GM21447 (cell line): ENCODE measurements around the gene FUOM.
"Not testable (repeated sequence)": the region's sequence is repeated elsewhere in the genome, so short reads cannot be mapped to it uniquely, and the experiment has no call there.

ENCODE experiments used
- ATAC-seq: cut with Tn5 transposase; IDR thresholded peaks from one replicate; pipeline ENCODE4 v1.9.1; 2021; ENCODE audit not compliant: unreplicated experiment

FUOM gene

DNA sequence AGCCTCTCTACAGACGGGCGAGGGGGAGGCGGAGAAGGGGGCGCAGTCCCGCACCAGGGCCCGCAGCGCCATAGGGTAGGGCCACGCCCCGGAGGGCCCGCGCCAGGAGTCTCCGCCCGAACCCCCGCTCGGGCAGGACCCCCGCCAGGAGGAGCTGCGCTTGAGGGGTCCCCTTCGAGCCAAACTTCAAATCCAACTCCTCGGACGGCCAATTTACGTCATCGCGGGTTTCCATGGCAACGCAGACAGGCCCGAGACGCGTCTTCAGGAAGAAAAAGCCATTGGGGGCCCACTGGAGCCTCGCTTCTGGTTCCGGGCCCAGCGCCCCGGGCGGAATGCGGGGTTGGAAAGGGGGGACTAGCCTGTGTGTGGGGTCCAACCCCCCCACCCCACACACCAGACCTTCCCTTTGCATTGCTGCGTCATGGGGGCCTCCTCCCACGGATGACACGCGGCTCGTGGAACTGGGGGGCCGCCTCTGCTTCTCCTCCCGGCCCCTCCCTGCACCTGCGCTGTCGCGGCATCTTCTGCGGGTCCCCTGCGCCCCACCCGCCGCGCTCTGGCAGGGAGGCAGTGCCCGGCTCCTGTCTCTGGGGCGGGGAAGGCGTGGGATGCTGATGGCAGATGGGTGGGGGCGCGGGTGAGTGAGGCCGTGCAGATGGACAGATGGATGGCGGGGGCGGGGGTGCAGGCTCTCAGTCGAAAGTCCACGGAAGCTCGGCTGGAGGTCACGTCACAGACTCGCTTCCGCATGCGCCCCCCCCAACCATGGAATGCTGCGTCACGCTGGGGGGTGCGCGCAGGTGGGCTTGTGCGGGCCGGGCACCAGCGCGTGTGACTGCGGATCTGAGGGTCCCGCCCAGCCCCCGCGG is 22.3 kb downstream of the FUOM start:
- peak; percentile 52 for ATAC-seq

GRCh38 chr10:133334503-133335245 is 23.1 kb downstream of the FUOM start:
- no peak for ATAC-seq

GRCh38 chr10:133332936-133333699 is 24.7 kb downstream of the FUOM start:
- ATAC-seq = no peak

DNA sequence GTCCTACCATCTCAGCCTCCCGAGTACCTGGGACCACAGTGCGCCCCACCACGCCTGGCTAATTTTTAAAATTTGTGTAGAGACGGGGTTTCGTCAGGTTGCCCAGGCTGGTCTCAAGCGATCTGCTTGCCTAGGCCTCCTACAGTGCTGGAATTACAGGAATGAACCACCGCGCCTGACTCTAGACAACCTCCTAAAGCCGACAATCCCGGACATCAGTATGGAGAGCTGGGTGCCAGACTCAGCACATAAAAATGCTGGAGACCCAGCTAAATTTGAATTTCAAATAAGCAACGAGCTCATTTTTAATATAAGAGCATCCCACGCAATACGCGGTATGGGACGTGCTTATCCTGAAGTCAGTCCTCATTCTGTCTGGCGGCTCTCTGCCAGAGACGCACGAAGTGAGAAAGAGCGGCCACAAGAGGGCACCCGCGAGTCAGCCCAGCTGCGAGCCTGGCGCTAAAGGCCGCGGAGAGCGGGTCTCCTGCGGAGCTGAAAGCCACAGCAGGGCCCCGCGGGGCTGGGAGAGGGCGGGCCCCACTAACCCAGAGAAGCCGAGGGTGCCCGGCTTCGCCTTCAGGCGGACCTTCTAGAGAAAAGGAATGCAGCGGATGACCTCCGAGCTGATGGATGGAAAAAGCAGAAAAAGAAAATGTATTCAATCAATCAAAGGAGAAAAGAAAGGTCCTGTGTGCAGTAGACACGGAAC is 28.2 kb downstream of the FUOM start:
- ATAC-seq = peak; percentile 92

DNA sequence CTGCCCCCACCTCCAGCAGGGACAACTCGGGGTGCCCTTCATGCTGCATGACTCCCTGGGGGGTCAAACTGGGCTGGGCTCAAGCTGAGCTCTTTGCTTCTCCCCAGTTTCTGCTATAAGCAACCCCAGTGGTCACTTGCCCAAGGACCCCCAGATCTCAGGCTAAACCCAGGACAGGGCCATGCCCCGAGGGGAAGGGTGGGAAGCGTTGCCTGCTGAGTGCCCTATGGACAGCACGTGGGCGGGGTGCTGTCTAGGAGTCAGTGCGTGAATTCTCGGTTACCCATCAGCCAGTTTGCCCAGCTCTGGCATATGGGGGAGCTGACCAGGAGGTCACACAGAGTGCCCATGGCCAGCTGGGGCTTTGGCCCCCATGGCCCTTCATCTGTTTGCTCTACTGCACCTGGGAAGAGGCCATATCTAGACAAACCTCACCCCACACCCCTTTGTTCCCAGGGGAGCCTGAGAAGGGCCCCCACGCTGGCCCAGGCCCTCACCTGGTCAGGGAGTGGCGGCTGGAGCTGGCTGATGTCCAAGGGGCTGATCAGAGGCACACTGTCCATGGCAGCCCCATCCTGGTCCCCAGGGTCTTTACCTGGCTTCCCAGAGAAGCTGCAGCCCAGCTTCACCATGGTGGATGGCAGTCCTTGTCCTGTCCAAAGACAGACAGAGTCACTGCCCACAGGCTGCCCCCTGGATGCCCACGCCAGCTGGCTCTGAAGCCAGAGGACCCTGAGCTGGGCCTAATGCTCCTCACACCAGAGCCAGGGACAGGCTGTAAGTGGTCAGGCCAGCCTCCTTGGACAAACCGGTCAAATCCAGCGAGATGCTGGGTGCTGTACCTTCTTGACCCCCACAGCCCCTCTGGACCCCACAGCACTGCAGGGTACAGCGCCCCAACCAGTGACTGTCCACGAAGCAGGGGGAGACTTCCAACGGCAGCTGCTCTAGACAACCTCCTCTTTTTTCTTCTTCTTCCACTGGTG is 29.2 kb downstream of the FUOM start:
- ATAC-seq = no peak

- no peak for ATAC-seq
Observed at GRCh38 chr10:133327651-133328357, 30.0 kb downstream of the FUOM start.

DNA sequence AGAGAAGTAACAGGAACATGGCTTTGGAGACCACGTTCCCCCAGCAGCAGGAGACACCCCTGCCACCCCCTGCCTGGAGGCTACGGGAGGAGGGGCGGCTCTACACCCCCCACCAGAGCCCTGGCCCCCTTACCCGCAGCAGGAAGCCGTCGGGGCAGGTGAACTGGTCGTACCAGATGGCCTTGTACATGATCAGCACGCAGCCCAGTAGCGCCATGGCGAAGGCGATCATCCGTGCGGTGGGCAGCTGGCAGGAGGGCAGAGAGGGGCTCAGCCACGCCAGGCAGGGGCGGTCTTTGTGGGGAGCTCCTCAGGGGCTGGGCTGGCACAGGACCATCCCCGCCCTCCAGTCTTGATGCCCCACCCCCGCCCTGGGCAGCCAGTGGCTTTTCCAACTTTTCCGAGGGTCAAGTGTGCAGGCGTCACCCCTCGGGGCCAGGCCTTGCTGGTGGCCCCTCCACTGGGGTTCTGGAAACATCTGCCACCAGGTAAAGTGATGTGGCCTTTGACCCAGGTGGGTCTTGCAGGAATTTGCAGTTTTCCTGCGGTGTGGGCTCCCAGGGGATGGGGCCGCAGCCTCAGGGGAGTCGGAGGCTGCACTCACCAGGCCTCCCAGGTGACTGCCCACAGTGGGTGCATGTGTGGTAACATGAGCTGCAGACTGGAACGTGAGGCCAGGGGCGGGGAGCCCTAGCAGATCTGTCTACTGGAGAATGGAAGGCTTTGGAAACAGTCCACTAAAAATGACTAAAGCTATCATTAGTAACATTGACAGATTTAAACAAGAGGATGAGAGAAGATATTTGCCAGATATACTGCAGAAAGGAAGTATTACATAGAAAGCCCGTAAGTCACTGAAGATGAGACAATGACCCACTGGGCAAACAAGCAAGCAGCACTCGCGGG is 30.8 kb downstream of the FUOM start:
- ATAC-seq = no peak

- no peak for ATAC-seq
Observed at GRCh38 chr10:133326223-133326551, 31.6 kb downstream of the FUOM start.

- no peak for ATAC-seq
Observed at GRCh38 chr10:133325440-133326222, 32.2 kb downstream of the FUOM start.

- no peak for ATAC-seq
Observed at GRCh38 chr10:133324857-133325260, 33.0 kb downstream of the FUOM start.

GRCh38 chr10:133324198-133324792 is 33.5 kb downstream of the FUOM start:
- ATAC-seq = peak; percentile 80

GRCh38 chr10:133322064-133322709 is 35.6 kb downstream of the FUOM start:
- ATAC-seq = not testable (repeated sequence)

- ATAC-seq = not testable (repeated sequence)
Observed at GRCh38 chr10:133320852-133321422, 36.9 kb downstream of the FUOM start.

DNA sequence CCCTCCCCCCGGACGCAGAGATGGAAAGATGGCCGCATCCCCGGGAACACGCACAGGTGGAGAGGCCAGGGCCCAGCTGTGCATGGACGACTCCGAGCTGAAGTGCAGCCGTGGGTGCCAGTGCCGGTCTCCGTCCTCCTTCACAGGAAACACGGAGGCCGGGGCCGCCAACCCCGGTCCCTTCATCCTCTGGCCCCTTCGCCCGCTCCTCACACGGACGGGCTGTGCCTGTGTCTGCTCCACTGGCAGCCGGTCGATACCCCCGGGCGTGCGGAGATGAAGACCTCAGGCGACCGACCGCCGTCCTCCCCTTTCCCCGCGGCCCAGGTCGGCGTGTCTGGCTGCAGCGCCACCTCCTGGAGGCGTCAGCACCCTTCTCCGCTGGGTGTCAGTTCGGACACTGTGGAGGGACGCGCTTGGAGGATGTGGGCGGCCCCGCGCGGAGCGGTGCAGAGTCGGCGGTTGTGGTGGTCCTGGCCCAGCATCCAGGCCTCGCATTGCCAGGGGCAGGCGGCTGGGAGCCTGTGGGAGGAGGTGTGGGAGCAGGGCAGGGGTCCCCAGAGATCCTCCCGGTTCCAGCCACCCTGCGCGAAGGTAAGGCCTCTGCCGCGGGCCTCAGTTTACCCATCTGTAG is 39.2 kb downstream of the FUOM start:
- ATAC-seq = peak; percentile 66

GRCh38 chr10:133316732-133317131 is 41.1 kb downstream of the FUOM start:
- no peak for ATAC-seq

DNA sequence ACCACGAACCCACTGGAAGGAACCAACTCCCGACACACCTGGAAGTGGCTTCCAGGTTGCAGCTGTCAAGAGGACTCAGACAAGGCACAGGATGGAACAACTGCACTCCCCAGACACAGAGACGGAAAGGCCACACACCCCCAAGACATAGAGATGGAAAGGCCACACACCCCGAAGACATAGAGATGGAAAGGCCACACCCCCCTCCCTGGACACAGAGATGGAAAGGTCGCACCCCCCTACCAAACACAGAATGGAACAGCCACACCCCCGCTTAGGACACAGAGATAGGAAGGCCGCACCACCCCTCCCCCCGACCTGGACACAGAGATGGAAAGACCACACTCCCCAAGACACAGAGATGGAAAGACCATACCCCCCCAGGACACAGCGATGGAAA is 41.6 kb downstream of the FUOM start:
- no peak for ATAC-seq
